ENCODE data around the gene RCAN2. TPM values are rescaled to one million over a fixed set of nuclear protein-coding genes. Genes with fewer than 3 reads are reported as not detected.

The RCAN2 gene
- total and polyA plus RNA-seq, 10 donors: 2.4 to 15.7 (median 7.2) TPM

DNA sequence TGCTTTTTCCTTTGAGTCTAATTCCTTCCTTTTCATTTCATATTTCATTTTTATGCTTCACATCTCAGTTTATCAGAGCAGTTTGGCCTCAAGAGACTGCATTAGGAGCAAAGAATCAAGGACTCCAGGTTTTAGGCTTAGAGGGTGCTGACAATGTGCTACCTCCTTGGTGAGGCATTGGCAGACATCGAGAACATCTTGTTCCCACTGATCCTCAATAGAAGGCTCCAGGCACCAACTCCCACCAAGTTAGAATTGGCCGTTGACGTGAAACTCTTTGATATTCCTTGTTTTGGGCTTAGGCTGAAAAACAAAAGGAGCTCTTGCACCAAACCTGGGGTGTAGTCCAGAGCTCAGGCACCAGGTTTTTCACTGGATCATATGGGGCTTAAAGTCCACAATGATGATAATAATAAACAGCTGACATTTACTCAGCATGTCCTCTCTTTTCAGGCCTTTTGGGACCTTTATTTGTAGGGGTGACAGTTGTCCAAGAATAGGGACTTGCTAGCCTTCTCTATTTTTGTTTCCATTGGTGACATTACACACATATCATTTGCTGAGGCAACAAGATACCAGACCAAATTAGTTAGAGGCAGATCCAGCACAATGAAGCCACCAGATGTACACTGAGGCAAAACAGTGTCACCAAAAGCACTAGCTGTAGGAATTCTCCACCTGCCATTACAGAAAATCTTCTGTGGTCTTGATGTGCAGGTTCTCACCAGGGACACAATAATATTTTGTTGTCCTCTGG is 239.5 kb downstream of the RCAN2 start:
- Histone ChIP-seq H3K4me3 (no peak overlapping the region), H3K36me3 (no peaks in the 10 kb centered on the region), H3K4me1 (no peaks in the 10 kb centered on the region), H3K27me3 (replicated peaks in 1 of 7) (peaks cover 0 to 3% (median 0%) of the 10 kb centered on the region in 7 donors), H3K9me3 (no peaks in the 10 kb centered on the region), H3K27ac (no peak overlapping the region)
- intact Hi-C loops (cut with DNase I; ENCODE audit: low total_unique reads): no loop called here
- WGBS, 5 donors: 89 to 97% (median 94%) methylated on average over 3 of the region's 3 CpGs
- no peak for DNase-seq
- TF ChIP-seq, protein P1, sequence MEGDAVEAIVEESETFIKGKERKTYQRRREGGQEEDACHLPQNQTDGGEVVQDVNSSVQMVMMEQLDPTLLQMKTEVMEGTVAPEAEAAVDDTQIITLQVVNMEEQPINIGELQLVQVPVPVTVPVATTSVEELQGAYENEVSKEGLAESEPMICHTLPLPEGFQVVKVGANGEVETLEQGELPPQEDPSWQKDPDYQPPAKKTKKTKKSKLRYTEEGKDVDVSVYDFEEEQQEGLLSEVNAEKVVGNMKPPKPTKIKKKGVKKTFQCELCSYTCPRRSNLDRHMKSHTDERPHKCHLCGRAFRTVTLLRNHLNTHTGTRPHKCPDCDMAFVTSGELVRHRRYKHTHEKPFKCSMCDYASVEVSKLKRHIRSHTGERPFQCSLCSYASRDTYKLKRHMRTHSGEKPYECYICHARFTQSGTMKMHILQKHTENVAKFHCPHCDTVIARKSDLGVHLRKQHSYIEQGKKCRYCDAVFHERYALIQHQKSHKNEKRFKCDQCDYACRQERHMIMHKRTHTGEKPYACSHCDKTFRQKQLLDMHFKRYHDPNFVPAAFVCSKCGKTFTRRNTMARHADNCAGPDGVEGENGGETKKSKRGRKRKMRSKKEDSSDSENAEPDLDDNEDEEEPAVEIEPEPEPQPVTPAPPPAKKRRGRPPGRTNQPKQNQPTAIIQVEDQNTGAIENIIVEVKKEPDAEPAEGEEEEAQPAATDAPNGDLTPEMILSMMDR (IDR thresholded peaks at IDR 0.05 in 8 of 11, conservative IDR thresholded peaks at IDR 0.05 in 3 of 11): no peak

DNA sequence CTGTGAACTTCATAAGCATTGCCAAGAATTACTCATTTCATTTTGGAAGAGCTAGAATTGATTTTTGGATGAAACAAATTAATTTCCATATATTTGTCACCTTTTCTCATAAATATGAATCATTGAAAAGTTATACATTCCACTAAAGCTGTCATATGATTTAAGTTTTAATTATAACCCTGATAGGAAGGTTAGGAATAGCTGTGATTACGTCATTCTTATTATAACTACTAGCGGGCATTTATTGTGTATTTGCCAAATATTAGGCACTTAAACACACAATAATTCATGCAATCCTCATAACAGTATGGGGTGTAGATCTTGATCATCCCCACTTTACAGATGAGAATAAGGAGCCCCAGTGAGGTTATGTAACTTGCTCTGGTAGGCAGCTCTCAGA is 243.1 kb downstream of the RCAN2 start:
- H3K9me3 ChIP-seq: no peaks in the 10 kb centered on the region
- WGBS, 5 donors: 87 to 98% (median 96%) methylated on average over 2 of the region's 2 CpGs
- intact Hi-C loops (cut with DNase I; ENCODE audit: low total_unique reads): no loop called here
- H3K36me3 ChIP-seq: no peaks in the 10 kb centered on the region
- H3K27me3 ChIP-seq (replicated peaks in 1 of 7): no peaks in the 10 kb centered on the region
- DNase-seq: no peak
- TF ChIP-seq POLR2AphosphoS5 (IDR thresholded peaks at IDR 0.05) (no peak), POLR2A (IDR thresholded peaks at IDR 0.05) (no peak)
- TF ChIP-seq, protein P1 (IDR thresholded peaks at IDR 0.05 in 8 of 11, conservative IDR thresholded peaks at IDR 0.05 in 3 of 11): no peak
- H3K4me1 ChIP-seq: peaks cover 0 to 9% (median 2%) of the 10 kb centered on the region in 6 donors
- H3K27ac ChIP-seq: no peak overlapping the region
- no peak overlapping the region for H3K4me3 ChIP-seq

DNA sequence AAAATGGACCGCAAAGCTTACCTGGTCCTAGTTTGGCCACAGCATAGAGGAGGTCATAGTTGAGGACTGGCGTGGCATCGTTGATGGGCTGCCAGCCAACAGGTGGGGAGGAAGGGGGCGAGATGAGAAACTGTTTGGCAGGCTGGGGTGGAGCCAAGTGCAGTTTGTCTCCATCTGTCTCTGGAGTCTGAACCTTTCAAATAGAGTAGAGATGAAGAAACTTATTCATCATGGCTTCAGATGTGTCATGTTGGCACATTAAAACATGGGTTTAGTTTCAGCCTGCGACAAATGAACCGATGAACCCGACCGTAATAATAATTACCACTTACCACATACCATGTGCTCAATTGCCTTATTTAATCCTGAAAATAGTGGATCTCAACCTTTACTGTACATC is 244.5 kb downstream of the RCAN2 start:
- Histone ChIP-seq H3K4me3 (no peak overlapping the region), H3K36me3 (no peaks in the 10 kb centered on the region), H3K9me3 (no peaks in the 10 kb centered on the region), H3K4me1 (peaks cover 0 to 9% (median 2%) of the 10 kb centered on the region in 6 donors), H3K27ac (no peak overlapping the region), H3K27me3 (replicated peaks in 1 of 7) (no peaks in the 10 kb centered on the region)
- no peak for DNase-seq
- TF ChIP-seq, protein P1 (IDR thresholded peaks at IDR 0.05 in 8 of 11, conservative IDR thresholded peaks at IDR 0.05 in 3 of 11): no peak
- TF ChIP-seq POLR2A (IDR thresholded peaks at IDR 0.05) (no peak), POLR2AphosphoS5 (IDR thresholded peaks at IDR 0.05) (no peak)
- intact Hi-C loops (cut with DNase I; ENCODE audit: low total_unique reads): no loop called here
- WGBS, 5 donors: 90 to 95% (median 94%) methylated on average over 8 of the region's 8 CpGs

DNA sequence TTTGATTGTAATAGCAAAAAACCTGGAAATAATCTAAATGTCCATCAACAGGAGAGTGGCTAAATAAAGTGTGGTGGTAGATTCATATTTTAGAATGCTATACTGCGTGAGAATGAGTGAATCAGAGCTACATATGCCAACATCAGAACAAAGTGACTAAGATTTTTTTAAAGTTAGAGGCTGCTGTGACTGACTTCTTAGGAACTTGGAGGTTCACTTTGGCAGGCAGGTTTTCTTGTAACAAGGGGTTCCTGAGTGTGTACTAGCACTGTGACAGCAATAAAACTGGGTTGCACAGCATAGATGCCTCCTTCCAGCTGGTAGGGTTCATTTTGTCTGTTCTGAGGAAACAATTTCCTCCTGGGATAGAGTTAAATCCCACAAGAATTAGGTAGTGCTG is 245.2 kb downstream of the RCAN2 start:
- no peak overlapping the region for H3K4me3 ChIP-seq
- 89 to 100% (median 92%) methylated on average over 1 of the region's 1 CpG for WGBS, 5 donors
- DNase-seq: no peak
- H3K27ac ChIP-seq: no peak overlapping the region
- no peak for TF ChIP-seq POLR2A (IDR thresholded peaks at IDR 0.05)
- TF ChIP-seq POLR2AphosphoS5 (IDR thresholded peaks at IDR 0.05): no peak
- TF ChIP-seq, protein P1 (IDR thresholded peaks at IDR 0.05 in 8 of 11, conservative IDR thresholded peaks at IDR 0.05 in 3 of 11): no peak
- intact Hi-C loops (cut with DNase I; ENCODE audit: low total_unique reads): no loop called here
- no peaks in the 10 kb centered on the region for H3K36me3 ChIP-seq
- no peaks in the 10 kb centered on the region for H3K9me3 ChIP-seq
- peaks cover 0 to 9% (median 3%) of the 10 kb centered on the region in 6 donors for H3K4me1 ChIP-seq
- H3K27me3 ChIP-seq (replicated peaks in 1 of 7): no peaks in the 10 kb centered on the region
